GM19397 (cell line): ENCODE measurements around the gene DNAJC5.
"Not testable (repeated sequence)": the region's sequence is repeated elsewhere in the genome, so short reads cannot be mapped to it uniquely, and the experiment has no call there.

Experiments used
- ATAC-seq: cut with Tn5 transposase; IDR thresholded peaks from one replicate; pipeline ENCODE4 v1.9.1; 2021; ENCODE audit warnings: mild to moderate bottlenecking, moderate library complexity; ENCODE audit not compliant: unreplicated experiment

The DNAJC5 gene

DNA sequence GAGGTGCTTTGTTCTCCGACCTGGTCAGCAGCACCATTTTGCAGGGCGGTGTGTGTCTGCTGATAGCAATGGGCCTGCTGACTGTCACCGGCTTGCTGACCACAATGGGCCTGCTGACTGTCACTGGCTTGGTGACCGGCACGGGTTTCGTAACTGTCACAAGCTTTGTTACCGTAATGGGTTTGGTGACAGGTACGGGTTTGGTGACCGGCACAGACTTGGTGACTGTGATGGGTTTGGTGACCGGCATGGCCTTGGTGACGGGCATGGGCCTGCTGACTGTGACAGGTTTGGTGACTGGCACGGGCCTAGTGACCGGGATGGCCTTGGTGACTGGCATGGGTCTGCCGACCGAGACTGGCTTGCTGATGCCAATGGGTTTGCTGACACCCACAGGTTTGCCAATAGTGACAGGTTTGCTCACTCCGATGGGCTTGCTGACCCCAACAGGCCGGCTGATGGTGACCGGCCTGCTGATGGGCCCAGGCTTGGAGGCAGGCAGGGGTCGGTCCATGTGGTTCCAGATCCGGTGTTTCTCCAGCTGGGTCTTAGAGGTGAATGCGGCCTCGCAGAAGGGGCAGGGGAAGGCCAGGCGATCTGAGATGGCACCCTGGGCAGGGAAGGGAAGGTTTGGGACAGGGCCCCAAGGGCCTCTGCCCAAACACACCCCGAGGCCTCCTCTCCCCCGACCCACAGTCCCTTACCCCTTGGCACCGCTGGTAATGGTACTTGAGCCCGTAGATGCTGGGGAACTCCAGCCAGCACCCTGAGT lies 71.4 kb downstream of the DNAJC5 start:
- ATAC-seq = no peak

DNA sequence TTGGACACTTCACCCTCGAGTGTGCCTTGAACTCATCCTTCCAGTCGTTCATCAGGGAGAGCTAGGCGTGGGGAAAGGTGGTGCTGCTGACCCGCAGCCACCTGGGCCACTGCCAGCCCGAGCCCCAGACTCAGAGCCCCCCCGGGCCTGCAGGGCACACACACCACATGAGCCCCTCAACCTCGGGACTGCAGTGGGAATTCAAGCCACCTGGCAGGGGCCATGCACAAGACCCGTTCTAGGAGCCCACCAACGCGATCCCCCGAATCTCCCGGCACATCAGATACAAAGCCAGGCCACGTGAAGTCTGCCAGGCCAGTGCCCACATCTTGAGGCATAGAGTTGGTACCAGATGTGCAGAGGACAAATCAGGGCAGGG lies 72.0 kb downstream of the DNAJC5 start:
- ATAC-seq = no peak

DNA sequence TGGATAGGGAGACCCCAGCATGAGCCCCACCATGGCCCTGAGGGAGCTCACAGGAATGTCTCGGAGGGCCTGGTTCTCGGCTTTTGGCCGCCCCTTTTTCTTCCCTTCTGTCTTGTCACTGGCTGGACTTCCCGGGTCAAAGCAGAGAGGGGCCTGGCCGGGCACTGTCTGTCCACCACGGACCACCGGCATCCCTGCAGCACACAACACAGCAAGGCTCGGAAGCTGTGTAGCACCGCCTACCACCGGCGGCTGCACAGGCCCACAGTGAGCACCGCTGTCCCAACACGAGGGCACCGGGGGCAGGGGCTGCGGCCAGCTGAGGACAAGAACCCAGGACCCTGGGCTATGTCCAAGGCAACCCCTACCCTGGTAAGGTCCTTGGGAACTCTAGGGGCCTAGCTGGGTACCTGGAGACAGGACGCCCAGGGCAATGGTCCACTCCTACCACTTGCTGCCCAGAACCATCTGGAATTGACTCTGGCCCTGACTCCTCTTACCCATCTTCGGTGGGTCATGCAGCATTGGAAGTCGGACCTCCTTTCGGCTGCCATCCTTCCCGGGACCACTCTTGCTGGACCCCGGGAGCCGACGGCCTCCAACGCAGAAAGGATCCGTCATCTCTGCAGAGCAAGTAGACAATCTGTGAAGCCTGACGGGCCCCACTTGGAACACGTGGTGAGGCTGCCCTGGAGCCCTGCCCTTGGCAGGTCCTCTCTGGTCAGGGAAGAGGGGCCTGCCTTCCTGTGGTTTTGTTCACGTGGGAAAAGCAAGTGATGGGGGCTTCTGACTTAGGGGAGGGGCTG lies 72.6 kb downstream of the DNAJC5 start:
- no peak for ATAC-seq

DNA sequence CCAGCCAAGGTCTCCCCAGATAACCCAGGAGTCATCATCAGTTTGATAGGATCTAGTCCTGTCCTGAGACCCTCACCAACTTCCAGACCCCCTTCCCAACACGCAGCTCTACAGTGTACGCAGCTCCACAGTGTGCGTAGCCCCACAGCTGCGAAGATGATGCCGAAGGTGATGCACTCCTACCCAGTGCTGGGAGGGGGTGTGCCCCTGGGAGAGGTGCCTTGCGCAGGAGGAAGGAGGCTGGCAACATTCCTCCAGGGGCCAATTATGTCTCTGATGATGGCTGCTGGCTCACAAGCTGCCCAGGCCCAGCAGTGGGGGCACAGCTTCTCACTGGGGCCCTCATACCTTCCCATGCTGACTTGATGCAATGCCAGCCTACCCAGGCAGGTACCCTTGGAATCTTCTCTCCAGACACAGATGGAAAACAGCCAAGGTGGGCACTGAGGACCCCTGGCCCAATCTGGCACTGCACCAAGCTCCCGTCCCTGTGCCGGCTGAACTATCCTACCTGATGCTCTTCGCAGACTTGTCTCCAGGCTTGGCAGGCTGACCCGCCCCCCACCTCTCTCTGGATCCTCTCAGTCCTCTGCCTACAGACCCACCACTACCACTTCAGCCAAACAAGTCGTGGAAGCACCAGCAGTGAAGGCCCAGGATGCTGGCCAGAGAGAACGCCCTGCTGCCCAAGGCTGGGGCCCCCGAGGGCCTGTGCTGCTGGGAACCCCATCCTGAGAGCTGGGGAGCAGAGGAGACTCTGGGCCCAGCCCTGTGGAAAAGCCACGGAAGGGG lies 73.4 kb downstream of the DNAJC5 start:
- no peak for ATAC-seq

DNA sequence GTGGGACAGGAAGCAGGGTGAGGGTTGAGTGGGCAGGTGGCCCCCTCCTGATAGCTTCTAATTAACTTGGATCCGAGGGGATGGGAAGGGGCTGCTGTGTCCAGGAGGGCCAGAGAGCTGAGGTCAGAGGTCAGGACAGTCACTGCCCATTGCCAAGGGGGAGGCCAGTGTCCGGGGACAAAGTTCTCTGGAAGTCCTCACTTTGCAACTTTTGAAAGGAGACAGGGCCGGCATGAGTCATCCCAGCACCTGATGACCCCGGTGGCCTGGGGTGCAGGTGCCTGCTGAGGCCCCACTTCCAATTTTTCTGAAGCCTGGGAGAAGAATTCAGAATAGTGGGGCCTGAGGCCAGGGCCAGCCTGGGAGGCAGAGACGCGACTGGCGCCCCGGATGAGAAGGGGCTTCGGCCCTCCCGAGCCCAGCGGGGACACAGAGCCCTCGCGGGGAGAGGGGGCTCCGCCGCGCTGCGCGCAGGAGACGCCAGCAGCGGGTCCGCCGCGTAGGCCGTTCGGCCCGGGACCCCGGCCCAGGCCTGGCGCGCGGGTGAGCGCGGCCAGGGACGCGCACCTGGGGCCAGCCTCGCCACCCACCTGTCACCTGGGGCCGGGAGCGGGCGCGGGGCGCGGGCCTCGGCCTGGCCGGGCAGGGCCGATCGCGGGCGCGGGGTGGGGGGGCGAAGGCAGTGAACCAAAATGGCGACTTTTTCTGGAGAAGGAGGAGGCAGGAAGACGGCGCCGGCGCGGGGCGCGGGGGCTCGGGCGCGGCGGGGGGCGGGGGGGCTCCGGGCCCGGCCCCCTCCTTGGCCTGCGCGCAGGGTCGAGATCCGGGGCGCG lies 74.2 kb downstream of the DNAJC5 start:
- no peak for ATAC-seq

DNA sequence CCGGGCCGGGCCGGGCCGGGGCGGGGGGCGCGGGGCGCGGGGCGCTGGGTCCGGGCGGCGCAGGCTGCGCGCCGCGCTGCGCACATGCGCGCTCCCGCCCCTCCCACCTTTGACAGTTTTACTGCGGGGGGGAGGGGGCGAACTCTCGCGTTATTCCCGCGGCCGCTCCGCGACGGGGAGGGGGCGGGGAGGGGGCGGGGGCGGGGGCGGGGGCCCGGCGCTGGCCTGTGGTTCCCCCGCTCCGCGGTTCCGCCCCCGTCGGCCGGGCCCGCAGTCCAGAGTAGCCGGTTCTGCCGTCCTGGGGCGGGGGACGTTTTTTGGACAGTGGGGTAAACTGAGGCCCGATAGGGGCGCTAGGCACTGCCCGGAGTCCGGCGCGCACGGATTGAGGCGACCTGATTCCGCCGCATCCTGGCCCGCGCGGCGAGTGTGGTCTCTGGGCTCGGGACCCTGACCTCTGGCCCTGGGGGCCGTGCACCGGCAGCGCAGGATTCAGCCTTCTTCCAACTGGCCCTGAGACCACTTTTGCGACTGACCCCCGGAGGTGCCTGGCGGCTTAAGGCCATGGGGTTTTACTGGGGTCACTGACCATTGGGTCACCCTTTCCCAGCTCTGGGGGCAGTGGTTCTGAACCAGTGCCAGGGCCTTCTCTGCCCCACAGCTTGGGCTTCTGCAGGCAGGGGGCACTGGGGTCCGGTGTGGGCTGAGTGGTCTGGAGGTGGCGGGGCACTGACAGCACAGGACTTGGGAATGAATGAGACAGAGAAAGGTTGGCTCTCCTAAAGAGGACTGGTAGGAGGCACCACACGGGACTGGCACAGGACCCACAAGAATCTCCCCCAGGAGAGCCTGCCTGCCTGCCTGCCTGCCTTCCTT lies 75.2 kb downstream of the DNAJC5 start, which contains the start of gene ZNF512B:
ZNF512B (minus strand) TSS at position 93 of the 876 bp plus-strand sequence. CDS start 1,980 bp downstream, outside the sequence.
- no peak for ATAC-seq

DNA sequence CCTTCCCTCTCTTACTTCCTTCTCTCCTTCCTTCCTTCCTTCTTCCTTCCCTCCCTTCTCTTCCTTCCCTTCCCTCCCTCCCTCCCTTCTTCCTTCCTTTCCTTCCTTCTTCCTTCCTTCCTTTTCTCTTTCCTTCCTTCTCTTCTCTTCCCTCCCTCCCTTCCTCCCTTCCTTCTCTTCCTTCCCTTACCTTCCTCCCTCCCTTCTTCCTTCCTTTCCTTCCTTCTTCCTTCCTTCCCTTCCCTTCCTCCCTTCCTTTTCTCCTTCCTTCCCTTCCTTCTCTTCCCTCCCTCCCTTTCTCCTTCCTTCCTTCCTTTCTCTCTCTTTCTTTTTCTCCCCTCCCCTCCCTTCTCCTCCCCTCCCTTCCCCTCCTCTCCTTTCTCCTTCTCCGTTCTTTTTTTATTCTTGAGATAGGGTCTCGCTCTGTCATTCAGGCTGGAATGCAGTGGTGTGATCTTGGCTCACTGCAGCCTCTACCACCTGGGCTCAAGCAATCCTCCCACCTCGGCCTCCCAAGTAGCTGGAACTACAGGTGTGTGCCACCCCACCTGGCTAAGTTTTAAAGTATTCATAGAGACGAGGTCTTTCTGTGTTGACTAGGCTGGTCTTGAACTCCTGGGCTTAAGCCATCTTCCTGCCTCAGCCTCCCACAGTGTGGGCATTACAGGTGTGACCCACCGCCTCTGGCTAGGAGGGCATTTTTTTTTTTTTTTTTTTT lies 75.9 kb downstream of the DNAJC5 start:
- ATAC-seq = no peak

DNA sequence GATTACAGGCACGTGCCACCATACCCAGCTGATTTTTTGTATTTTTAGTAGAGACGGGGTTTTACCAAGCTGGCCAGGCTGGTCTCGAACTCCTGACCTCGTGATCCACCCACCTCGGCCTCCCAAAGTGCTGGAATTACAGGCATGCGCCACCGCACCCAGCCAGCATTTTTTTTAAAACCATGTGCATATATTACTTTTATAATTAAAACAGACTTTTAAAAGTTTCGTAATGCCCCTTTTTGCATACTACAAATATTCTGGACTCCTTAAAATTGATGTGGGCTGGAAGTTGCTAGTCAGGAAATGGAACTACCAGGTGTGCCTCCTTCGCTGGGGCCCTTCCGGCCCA lies 77.0 kb downstream of the DNAJC5 start:
- not testable (repeated sequence) for ATAC-seq

DNA sequence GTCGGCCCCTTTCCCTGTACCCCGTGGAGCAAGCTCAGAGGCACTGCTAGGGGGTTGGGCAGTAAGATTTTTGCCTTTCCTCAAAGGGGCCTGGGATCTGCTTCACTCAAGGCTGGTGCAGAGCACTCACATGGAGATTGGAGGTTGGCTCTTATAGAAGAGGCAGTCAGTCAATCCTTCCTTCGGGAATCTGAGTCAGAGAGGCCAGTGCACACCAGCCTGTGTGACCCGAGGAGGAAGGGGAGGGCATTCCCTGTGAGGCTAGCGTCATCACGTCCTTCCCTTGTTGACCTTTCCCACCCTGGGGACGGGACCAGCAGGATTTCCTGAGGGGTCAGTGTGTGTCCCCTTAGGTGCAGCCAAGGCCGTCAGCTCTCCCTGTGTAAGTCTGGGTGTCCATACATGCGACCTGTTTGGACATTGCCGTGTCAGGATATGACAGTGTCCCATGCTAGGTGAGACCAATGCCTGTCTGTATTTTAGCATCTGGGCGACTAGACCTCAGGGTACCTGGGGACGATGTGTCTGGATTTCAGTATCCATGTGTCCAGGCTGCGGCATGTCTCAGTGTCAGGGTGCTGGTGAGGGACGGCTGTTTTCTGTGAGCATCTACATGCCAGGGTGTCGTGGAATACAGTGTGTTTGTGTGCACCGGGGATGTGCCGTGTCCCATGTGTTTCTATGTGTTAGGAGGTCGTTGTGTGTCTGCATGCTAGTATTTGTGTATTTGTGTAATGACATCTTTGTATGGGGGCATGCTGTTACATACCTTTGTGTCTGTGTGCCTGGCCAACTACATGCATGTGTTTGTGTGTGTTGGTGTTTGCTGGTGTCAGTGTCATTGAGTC lies 77.6 kb downstream of the DNAJC5 start:
- no peak for ATAC-seq

DNA sequence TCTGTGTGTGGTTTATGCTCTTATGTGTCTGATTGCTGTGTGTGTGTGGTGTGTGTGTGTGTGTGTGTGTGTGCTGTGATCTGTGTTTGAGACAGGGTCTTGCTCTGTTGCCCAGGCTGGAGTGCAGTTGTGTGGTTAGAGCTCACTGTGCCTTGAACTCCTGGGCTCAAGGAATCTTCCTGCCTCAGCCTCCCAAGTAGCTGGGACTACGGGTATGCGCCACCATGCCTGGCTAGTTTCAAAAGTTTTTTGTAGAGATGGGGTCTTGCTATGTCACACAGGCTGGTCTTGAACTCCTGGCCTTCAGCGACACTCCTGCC lies 78.2 kb downstream of the DNAJC5 start:
- ATAC-seq = no peak

DNA sequence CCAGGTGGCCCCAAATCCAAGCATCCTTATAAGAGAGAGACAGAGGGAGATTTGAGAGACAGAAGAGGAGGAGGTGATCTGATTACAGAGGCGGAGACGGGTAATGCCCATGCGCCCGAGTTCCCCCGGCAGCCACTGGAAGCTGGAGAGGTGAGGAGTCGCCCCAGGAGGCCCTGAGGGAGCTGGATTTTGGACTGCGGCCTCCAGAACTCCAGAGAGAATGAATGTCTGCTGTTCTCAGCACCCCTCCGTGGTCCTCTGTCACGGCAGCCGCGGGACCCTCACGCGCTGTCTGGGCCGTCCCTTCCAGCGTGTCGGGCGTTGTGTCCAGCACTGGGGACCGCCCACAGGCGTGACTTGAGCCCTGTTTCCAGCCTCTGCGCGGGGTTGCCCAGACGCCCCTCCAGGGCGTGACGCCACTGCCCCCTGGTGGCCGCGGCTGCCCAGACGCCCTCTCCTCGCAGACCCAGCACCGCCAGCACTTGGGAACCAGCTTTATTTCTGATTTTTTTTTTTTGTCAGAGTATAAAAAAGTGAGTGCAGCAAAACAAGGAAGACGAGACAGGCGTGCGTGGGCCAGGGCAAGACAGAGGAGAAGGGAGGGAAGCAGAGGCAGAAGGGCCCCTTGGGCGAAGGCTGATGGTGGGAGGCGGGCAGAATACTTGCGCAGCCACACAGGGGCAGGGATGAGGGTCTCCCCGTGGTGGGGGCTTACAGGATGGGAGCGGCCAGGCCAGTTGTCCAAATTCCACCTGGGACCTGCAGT lies 78.9 kb downstream of the DNAJC5 start:
- no peak for ATAC-seq

DNA sequence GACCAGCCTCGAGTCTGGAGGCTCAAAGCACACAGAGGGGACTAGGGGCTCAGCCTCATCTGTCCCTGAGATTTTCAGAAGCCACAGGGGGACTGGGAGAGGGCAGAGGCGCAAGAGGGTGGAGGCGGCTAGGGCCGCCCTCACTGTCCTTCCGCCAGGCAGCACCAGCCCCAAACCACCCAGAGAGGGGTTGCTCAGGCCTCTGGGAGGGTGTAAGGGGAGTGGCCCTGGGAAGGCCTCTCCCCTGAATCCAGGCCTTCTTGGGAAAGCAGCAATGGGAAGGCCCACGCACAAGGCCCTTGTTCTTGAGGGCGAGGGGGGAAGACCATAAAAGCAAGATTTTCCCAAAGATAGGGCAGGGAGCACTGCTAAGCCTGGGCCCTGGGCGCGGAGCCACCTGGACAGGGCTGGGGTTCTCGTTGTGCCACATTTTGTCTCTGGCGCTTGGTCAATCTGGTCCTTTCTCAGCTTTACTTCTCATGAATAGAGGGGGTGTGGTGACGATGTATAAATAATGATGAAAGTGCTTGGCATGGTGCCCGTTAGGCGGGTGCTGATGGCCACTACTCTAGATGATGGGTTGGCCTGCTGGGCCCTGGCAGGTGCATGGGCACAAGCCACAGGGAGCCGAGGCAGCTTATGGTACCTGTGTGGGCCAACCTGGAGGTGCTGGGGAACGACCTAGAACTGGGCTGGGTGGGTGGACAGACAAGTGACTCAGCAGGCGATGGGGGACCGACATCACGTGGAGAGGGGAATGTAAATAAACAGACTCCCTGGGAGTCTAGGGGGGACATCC lies 79.7 kb downstream of the DNAJC5 start:
- ATAC-seq = no peak

DNA sequence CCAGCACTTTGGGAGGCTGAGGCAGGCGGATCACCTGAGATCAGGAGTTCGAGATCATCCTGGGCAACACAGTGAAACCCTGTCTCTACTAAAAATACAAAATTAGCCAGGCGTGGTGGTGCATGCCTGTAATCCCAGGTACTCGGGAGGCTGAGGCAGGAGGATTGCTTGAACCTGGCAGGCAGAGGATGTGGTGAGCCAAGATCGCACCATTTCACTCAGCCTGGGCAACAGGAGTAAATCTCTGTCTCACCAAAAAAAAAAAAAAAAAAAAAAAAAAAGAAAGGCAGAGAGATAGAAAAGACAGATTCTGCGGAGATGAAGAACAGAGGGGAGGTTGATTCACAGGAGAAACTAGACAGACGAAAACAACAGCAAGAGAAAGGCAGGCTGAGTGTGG lies 81.6 kb downstream of the DNAJC5 start:
- not testable (repeated sequence) for ATAC-seq

DNA sequence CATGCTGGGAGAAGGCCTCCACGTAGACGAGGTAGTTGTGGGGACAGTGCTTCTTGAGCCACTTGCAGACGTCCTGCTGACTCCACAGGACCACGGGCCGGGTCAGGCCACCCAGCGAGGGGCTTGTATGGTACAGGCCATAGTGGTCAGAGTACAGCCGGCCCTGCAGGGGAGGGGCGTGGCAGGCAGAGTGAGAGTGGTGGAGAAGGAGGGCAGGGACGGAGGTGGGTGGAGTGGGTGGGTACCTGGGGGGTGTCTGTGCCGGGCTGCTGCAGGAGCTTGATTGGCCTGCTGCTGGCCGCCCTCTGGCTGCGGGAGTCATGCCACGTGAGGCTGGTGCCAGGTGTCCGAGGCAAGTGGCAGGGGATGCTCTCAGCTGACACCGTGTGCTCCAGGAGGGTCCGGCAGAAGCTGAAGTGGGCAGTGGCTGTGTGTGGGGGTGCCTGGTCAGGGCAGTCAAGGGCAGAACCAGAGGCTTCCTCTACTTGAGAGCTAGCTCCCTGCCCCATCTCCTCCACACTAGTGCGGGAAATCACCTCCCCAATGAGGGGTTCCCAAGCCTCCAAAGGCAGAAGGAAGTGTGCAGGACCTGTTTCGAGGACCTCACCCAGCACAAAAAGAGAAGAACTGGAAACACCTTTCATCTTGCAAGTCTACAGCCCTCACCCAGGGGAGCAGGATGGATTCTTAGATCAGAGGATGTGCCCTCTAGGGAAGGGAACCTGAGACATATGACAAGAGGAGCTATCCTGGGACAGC lies 82.2 kb downstream of the DNAJC5 start:
- no peak for ATAC-seq

DNA sequence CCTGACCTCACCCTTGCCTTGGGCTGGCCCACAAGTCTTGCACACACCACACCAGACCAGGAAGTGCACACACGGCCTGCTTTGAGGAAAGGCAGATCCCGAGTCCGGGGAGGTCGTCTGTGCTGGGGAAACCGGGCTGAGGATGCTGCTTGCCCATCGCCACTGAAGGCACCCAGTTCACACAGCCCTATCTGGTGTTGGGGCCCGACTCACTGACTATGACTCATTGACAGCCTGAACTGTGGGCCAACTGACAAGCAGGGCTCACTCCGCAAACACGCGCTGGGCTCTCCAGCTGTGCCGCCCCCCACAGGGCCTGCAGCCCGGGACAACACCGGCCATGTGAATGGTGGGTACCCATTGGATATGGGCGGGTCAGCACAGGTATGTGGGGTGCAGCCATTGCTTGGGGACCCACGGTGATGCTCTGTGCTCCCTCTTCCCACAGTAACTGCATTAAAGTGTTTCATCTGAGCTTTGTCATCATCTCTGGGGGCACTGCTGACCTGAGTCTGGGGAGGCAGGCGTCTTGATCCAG lies 82.9 kb downstream of the DNAJC5 start:
- ATAC-seq = no peak
